ENCODE data around the gene SPG21.

The SPG21 gene

GRCh38 chr15:64997745-64998375, 8.1 kb upstream of the SPG21 start:
- H3K27ac ChIP-seq = no peak overlapping the region
- H3K4me3 ChIP-seq = no peak overlapping the region

DNA sequence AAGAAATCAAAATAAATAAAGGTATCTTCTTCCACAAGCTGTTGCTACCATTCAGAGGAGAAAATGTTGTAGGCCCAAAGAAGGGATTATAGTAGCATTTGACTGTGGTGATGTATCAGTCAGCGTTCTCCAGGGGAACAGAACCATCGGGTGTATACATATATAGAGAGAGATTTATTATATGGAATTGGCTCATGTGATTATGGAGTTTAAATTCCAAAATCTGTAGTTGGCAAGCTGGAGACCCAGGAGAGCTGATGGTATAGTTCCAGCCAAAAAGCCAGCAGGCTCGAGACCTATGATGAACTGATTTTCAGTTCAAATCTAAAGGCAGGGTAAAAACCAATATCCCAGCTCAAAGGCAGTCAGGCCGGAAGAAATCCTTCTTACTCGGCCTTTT, 7.4 kb upstream of the SPG21 start:
- no peak overlapping the region for H3K27ac ChIP-seq
- H3K4me3 ChIP-seq = no peak overlapping the region

DNA sequence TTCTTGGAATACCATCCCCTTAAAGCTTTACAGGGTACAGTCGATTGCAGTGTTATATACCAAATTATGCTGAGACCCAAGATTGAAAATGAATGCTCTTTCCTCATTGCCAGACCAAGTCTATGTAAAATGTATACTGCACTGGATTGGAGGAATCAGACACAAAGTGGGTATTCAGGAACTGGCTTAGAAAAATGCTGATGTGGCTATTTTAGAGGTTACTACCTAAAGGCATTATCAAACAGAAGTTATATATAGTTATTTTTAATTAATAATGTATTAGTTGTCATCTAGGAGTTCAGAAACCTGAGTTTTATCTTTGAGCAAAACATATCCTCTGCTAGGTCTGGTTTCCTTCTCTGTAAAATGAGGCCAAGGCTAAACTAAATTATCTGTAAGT, 3.6 kb upstream of the SPG21 start:
- Histone ChIP-seq H3K27ac (no peak overlapping the region), H3K4me3 (no peak overlapping the region)

DNA sequence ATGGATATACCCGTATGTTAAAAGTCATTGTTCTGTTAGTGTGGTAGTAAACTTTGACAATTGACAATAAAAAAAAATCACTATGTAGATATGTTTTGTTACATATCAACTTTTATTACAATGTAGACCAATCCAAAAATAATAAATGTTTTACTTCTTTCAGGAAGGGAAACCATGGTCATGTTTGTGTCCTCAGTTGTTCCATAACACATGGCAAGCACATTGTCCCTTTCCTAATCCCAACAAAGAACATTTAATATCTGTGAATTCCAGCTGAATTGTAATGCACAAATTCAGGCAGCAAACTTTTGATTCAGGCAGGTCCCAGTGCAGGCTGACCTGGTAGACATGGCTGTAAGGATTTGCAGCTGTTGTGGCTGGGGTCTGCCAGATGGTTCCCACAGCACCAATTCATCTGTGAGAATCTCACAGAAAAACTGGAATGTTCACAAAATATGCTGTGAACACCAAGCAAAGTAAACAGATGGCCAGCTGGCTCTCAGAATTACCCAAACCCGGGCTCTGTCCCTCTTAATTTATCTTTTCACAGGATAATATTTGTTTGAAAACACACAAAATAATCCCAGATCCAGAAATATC, 1.9 kb upstream of the SPG21 start:
- no peak overlapping the region for H3K27ac ChIP-seq
- no peak overlapping the region for H3K4me3 ChIP-seq

- H3K4me3 ChIP-seq = peak overlapping the region; percentile 55 to 97 (median 92)
- peak overlapping the region in 20 of 21 experiments; percentile 78 to 99 (median 94) for H3K27ac ChIP-seq
These were observed 405 bp upstream of the SPG21 start for GRCh38 chr15:64990168-64990470.

- Histone ChIP-seq H3K27ac (peak overlapping the region in 1 of 21 experiments; percentile 4), H3K4me3 (no peak overlapping the region)
These were observed 2.6 kb downstream of the SPG21 start for GRCh38 chr15:64987136-64987535.

GRCh38 chr15:64985366-64986033, 4.2 kb downstream of the SPG21 start:
- Histone ChIP-seq H3K4me3 (no peak overlapping the region), H3K27ac (peak overlapping the region in 18 of 21 experiments; percentile 40 to 85 (median 56))

DNA sequence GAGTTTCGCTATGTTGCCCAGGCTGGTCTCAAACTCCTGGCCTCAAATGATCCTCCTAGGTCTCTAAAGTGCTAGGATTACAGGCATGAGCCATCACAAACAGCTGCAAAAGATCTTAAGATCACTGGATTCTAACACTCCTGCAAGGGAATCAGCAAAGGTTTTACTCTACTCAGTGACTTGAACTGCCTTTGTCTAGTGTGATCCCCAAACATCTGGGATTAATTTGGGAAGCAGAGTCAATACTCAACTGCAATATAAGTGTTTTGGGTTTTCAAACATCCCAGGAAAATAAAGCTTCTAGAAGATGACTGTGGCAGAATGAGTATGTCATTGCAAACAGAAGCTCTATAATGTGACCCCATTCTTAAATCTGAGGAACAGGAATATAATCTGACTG, 7.2 kb downstream of the SPG21 start:
- Histone ChIP-seq H3K4me3 (no peak overlapping the region), H3K27ac (no peak overlapping the region)

- Histone ChIP-seq H3K27ac (peak overlapping the region in 1 of 21 experiments; percentile 28), H3K4me3 (no peak overlapping the region)
These were observed 7.8 kb downstream of the SPG21 start for GRCh38 chr15:64981812-64982431.

DNA sequence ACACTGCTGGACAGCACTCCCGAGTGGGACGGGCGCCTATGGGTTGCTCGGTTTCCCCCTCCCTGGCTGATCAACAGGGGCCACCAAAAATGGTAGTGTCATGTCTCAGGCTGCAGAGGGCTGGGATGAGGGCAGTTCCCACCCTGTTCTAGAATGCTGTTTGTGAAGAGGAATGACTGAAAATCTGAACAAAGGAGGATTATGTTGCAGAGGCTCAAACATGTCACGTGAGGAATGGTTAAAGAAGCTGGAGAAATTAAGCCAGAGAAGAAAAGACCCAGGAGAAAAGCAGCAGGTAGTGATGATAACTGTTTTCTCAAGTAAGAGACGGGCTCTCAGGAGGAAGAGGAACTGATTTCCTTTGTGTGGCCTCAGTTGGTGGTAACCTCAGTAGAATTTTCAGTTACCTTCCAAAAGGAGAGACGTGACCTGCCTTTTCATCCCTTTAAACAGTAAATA, 10.4 kb downstream of the SPG21 start:
- H3K27ac ChIP-seq = no peak overlapping the region
- no peak overlapping the region for H3K4me3 ChIP-seq

GRCh38 chr15:64975390-64975789, 14.3 kb downstream of the SPG21 start:
- Histone ChIP-seq H3K27ac (peak overlapping the region in 1 of 21 experiments; percentile 39), H3K4me3 (no peak overlapping the region)

DNA sequence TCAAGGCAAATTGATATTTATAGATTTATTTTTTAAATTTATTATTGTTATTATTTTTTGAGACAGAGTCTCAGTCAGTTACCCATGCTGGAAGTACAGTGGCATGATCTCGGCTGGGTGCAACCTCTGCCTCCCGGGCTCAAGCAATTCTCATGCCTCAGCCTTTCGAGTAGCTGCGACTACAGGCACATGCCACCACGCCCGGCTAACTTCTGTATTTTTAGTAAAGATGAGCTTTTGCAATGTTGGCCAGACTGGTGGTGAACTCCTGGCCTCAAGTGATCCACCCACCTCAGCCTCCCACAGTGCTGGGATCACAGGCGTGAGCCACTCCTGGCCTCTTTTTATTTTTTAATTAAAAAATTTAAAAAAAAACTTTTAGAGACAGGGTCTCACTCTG, 19.0 kb downstream of the SPG21 start:
- no peak overlapping the region for H3K4me3 ChIP-seq
- no peak overlapping the region for H3K27ac ChIP-seq

- no peak overlapping the region for H3K4me3 ChIP-seq
- no peak overlapping the region for H3K27ac ChIP-seq
These were observed 20.3 kb downstream of the SPG21 start for GRCh38 chr15:64969401-64969800.

GRCh38 chr15:64961013-64961412, 28.7 kb downstream of the SPG21 start:
- no peak overlapping the region for H3K4me3 ChIP-seq
- H3K27ac ChIP-seq = no peak overlapping the region

DNA sequence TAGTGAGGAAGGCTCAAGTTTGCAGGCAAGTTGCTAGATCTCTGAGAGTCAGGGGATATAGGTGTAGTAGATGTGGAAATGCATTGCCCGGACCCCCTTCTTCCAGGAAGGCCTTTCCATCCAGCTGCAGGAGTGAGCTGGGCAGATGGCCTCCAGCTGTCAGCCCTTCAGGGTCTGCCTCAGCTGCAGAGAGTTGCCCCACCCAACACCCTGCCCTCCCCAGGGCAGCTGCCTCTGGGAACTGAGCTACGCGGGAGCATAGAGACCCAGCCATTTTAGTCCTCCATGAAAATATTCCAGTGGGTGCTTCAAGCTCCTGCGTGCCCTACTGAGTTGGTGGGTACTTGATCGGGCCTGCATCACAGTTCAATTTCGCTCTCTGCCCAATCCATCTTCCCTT, 29.6 kb downstream of the SPG21 start:
- no peak overlapping the region for H3K4me3 ChIP-seq
- no peak overlapping the region for H3K27ac ChIP-seq

DNA sequence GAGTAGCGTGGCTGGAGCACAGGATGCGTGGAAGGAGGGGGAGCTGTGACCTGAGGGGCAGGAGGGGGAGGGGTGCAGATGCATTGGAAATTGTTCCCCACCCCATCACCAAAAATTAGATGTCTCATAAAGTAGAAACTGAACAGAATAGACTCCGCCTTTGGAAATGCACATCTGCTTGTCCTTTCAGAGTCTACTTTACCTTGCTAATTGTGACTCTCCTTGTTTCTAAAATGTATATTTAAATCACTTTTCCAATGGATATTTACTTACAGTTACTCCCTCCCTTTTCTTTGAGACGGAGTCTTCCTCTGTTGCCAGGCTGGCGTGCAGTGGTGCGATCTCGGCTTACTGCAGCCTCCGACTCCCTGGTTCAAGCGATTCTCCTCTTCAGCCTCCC, 30.6 kb downstream of the SPG21 start:
- Histone ChIP-seq H3K4me3 (no peak overlapping the region), H3K27ac (no peak overlapping the region)

DNA sequence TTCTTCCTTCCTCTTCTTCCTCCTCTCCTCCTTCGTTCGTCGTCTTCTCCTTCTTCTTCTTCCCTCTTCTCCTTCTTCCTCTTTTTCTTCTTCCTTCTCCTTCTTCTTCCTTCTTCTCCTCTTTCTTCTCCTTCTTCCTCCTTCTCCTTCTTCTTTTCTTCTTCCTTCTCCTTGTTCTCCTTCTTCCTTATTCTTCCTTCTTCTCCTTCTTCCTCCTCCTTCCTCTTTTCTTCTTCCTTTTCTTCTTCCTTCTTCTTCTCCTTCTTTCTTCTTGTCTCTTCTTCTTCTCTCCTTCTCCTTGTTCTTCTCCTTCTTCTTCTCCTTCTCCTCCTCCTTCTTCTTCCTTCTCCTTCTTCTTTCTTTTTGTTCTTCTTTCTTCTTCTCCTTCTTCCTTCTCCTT, 35.3 kb downstream of the SPG21 start:
- Histone ChIP-seq H3K27ac (no peak overlapping the region), H3K4me3 (no peak overlapping the region)

- Histone ChIP-seq H3K4me3 (no peak overlapping the region), H3K27ac (no peak overlapping the region)
These were observed 37.8 kb downstream of the SPG21 start for GRCh38 chr15:64951777-64952418.

DNA sequence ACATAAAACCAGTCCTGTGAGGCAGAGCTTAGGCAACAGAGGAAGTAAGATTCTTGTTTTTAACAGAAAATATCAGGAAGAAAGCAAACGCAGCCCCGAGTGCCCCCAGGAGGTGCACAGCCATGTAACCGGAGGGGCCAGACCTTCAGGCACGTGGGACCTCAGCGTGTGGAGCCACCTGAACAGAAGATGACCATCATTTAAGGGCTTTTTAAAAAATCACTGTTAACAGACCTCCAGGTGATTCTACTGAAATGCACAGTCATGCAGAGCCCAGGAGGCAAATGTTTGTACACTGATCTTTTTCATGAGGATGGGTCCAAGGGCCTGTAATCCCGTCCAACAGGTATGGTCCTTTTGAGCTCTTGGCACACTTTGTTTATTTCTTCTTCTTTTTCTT, 38.8 kb downstream of the SPG21 start:
- Histone ChIP-seq H3K27ac (no peak overlapping the region), H3K4me3 (no peak overlapping the region)

DNA sequence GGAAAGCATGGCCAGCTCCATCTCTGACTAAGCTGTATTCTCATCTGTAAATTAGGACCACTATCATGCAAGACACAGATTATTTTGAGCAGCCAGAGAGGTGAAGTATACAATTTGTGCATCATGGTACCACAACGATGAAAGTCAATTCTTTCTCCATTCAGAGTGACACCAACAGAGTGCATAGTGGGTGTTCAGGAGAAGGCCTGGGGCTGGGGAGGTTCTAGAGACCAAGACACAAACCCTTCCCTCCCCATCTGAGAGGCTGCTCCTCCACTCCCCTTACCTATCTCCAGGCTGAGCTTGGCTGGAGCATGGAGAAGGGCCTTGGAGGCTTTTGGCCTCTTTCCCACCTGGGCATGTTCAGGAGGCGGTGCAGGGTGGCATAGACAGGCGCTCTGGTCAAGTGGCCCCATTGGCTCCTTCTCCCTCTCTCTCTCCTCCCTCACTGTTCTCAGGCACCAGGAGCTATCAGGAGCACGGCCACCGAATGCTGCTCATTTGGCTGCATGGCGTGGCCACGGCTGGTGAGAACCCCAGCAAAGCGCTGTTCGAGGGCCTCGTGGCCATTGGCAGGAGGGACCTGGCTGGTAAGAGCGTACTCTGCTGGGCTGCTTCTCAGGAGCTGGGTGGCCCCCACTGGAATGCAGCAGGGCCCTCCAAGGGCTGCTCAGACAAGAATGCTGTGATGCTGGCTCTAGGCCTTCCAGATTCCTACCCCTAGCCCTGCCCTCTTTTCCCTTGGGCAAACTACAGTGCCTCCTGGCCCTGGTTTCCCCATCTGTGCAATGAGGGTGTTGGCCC, 40.1 kb downstream of the SPG21 start:
- Histone ChIP-seq H3K4me3 (no peak overlapping the region), H3K27ac (no peak overlapping the region)

All from skin epidermis (tissue), 12 donors.